ENCODE measurements around the gene LMO2.

Gene LMO2

GRCh38 chr11:33879375-33879774, 12.5 kb downstream of the LMO2 start (continued):
- TF ChIP-seq TSHZ2 (CRISPR knock-in tag; IDR thresholded peaks at IDR 0.05), result no peak
- TF ChIP-seq ISL1 (CRISPR knock-in tag; IDR thresholded peaks at IDR 0.05), result no peak
- TF ChIP-seq TOX (CRISPR knock-in tag; IDR thresholded peaks at IDR 0.05; ENCODE audit: borderline replicate concordance), result no peak
- TF ChIP-seq RARB (CRISPR knock-in tag; IDR thresholded peaks at IDR 0.05), result no peak
- no peak for TF ChIP-seq CSRNP3 (CRISPR knock-in tag; IDR thresholded peaks at IDR 0.05)

GRCh38 chr11:33877038-33877437, 14.8 kb downstream of the LMO2 start:
- no peak for ATAC-seq
- TF ChIP-seq OSR1 (CRISPR knock-in tag; IDR thresholded peaks at IDR 0.05) (no peak), PPARA (CRISPR knock-in tag; IDR thresholded peaks at IDR 0.05; ENCODE audit: borderline replicate concordance) (no peak), SNAI2 (CRISPR knock-in tag; IDR thresholded peaks at IDR 0.05) (no peak), ZC3H10 (CRISPR knock-in tag; IDR thresholded peaks at IDR 0.05) (no peak), ZNF70 (CRISPR knock-in tag; IDR thresholded peaks at IDR 0.05) (no peak), POU6F1 (CRISPR knock-in tag; IDR thresholded peaks at IDR 0.05; ENCODE audit: borderline replicate concordance, low read depth) (no peak), GLIS3 (CRISPR knock-in tag; IDR thresholded peaks at IDR 0.05) (no peak)

- no peak for ATAC-seq
- TF ChIP-seq CSDC2 (CRISPR knock-in tag; IDR thresholded peaks at IDR 0.05), result no peak
- no peak for TF ChIP-seq PATZ1 (CRISPR knock-in tag; IDR thresholded peaks at IDR 0.05; ENCODE audit: borderline replicate concordance)
- TF ChIP-seq ZNF565 (CRISPR knock-in tag; conservative IDR thresholded peaks at IDR 0.05; ENCODE audit: low read depth), result no peak
- no peak for TF ChIP-seq OSR1 (CRISPR knock-in tag; IDR thresholded peaks at IDR 0.05)
- TF ChIP-seq ARNTL (CRISPR knock-in tag; IDR thresholded peaks at IDR 0.05; ENCODE audit: borderline replicate concordance, low read depth), result no peak
- no peak for TF ChIP-seq SNAI2 (CRISPR knock-in tag; IDR thresholded peaks at IDR 0.05)
- TF ChIP-seq ZNF8 (CRISPR knock-in tag; IDR thresholded peaks at IDR 0.05), result no peak
- TF ChIP-seq CREB5 (CRISPR knock-in tag; IDR thresholded peaks at IDR 0.05; ENCODE audit: low read depth), result no peak
- TF ChIP-seq ZFP3 (CRISPR knock-in tag; IDR thresholded peaks at IDR 0.05), result no peak
These were observed 16.1 kb downstream of the LMO2 start for GRCh38 chr11:33875621-33876294.

- no peak for ATAC-seq
- no peak for TF ChIP-seq CSDC2 (CRISPR knock-in tag; IDR thresholded peaks at IDR 0.05)
- no peak for TF ChIP-seq ARNTL (CRISPR knock-in tag; IDR thresholded peaks at IDR 0.05; ENCODE audit: borderline replicate concordance, low read depth)
- TF ChIP-seq ZNF565 (CRISPR knock-in tag; conservative IDR thresholded peaks at IDR 0.05; ENCODE audit: low read depth), result no peak
- no peak for TF ChIP-seq GLIS3 (CRISPR knock-in tag; IDR thresholded peaks at IDR 0.05)
- no peak for TF ChIP-seq ESRRG (CRISPR knock-in tag; IDR thresholded peaks at IDR 0.05)
- TF ChIP-seq TOX (CRISPR knock-in tag; IDR thresholded peaks at IDR 0.05; ENCODE audit: borderline replicate concordance), result no peak
- no peak for TF ChIP-seq POU6F1 (CRISPR knock-in tag; IDR thresholded peaks at IDR 0.05; ENCODE audit: borderline replicate concordance, low read depth)
- TF ChIP-seq PATZ1 (CRISPR knock-in tag; IDR thresholded peaks at IDR 0.05; ENCODE audit: borderline replicate concordance), result no peak
- TF ChIP-seq ZNF8 (CRISPR knock-in tag; IDR thresholded peaks at IDR 0.05), result no peak
- no peak for TF ChIP-seq TCF4 (CRISPR knock-in tag; IDR thresholded peaks at IDR 0.05; ENCODE audit: borderline replicate concordance)
- no peak for TF ChIP-seq RARB (CRISPR knock-in tag; IDR thresholded peaks at IDR 0.05)
- TF ChIP-seq OSR1 (CRISPR knock-in tag; IDR thresholded peaks at IDR 0.05), result no peak
These were observed 16.9 kb downstream of the LMO2 start for GRCh38 chr11:33874910-33875490.
